GM13977 (cell line): Measurements from ENCODE around the gene NAXD.

ENCODE experiments used
- DNase-seq: peaks from one replicate; pipeline ENCODE4 v3.0.0; 2012; ENCODE audit warnings: low spot score
- CTCF ChIP-seq: IDR thresholded peaks from 2 replicates; pipeline ENCODE4 v1.5.1; 2012; ENCODE audit warnings: mild to moderate bottlenecking, control low read depth; ENCODE audit not compliant: insufficient read depth; ENCODE audit errors: extremely low read depth, missing control alignments
- in situ Hi-C: fragments of 300-500 bp; cut with MboI; formaldehyde crosslinking; loops from one replicate; pipeline ENCODE4 v1.12.0; 2022; ENCODE audit warnings: low sequenced_read_pairs, low pct_unique_long_range_greater_than_20kb, mixed read lengths, inconsistent platforms; ENCODE audit not compliant: unreplicated experiment

NAXD gene

GRCh38 chr13:110634558-110634957 lies 19.2 kb downstream of the NAXD start:
- in situ Hi-C loops, result no loop called here
- no peak for TF ChIP-seq CTCF
- no peak for DNase-seq

- in situ Hi-C loops, result no loop called here
- no peak for DNase-seq
- no peak for TF ChIP-seq CTCF
These were observed 20.2 kb downstream of the NAXD start for GRCh38 chr13:110635405-110636002.

- DNase-seq, result no peak
- in situ Hi-C loops, result no loop called here
- TF ChIP-seq CTCF, result no peak
These were observed 20.7 kb downstream of the NAXD start for GRCh38 chr13:110636053-110636475.

- in situ Hi-C loops, result no loop called here
- TF ChIP-seq CTCF, result no peak
These were observed 21.4 kb downstream of the NAXD start for GRCh38 chr13:110636701-110637201.

GRCh38 chr13:110637275-110637674 lies 21.9 kb downstream of the NAXD start:
- TF ChIP-seq CTCF, result no peak
- DNase-seq, result no peak
- in situ Hi-C loops, result no loop called here

More at GRCh38 chr13:110636701-110637201, 21.4 kb downstream of the NAXD start:
- no peak for DNase-seq

- no peak for TF ChIP-seq CTCF
- in situ Hi-C loops, result no loop called here
- no peak for DNase-seq
These were observed 22.4 kb downstream of the NAXD start for GRCh38 chr13:110637747-110638146.
